Measurements from ENCODE around the gene CMBL.
"Not testable (repeated sequence)": the region's sequence is repeated elsewhere in the genome, so short reads cannot be mapped to it uniquely, and the experiment has no call there.

The CMBL gene

GRCh38 chr5:10253390-10253789 lies 54.3 kb downstream of the CMBL start:
- no peak for DNase-seq

- no peak for DNase-seq
Observed at GRCh38 chr5:10251405-10251804, 56.3 kb downstream of the CMBL start.

GRCh38 chr5:10250806-10251276 lies 56.9 kb downstream of the CMBL start:
- DNase-seq: no peak

- peak; percentile 99 for DNase-seq
Observed at GRCh38 chr5:10249948-10250805, 57.5 kb downstream of the CMBL start, which contains the start of gene CCT5. Gene CCT5, plus strand, starts transcription at chr5:10250280. Its CDS starts 61 bp downstream, at chr5:10250341.

- DNase-seq: no peak
Observed at GRCh38 chr5:10248378-10249260, 59.1 kb downstream of the CMBL start.

- not testable (repeated sequence) for DNase-seq
Observed at GRCh38 chr5:10247217-10247616, 60.5 kb downstream of the CMBL start.

- DNase-seq: no peak
Observed at GRCh38 chr5:10246761-10247160, 60.9 kb downstream of the CMBL start.

- DNase-seq: no peak
Observed at GRCh38 chr5:10244342-10244944, 63.3 kb downstream of the CMBL start.

GRCh38 chr5:10243660-10244240 lies 64.0 kb downstream of the CMBL start:
- no peak for DNase-seq

GRCh38 chr5:10235350-10235749 lies 72.4 kb downstream of the CMBL start:
- DNase-seq: no peak

GRCh38 chr5:10233505-10233904 lies 74.2 kb downstream of the CMBL start:
- DNase-seq: peak; percentile 69

GRCh38 chr5:10233011-10233410 lies 74.7 kb downstream of the CMBL start:
- DNase-seq: no peak

- DNase-seq: no peak
Observed at GRCh38 chr5:10232386-10232785, 75.3 kb downstream of the CMBL start.

GRCh38 chr5:10229306-10230048 lies 78.2 kb downstream of the CMBL start:
- no peak for DNase-seq

- no peak for DNase-seq
Observed at GRCh38 chr5:10228288-10228687, 79.4 kb downstream of the CMBL start.

Data from eye (tissue), 1 donor.